Upper lobe of left lung (tissue), 4 donors: Measurements from ENCODE around the gene ZSCAN10.

Experiments used
- CTCF ChIP-seq, 6 experiments: fragments of 450-650 bp in 4 of 6; fragments of 200-600 bp in 2 of 6; sonication (generic) in 2 of 6; IDR thresholded peaks; one replicate each; pipeline ENCODE4 v1.5.1; 2016 to 2019; ENCODE audit warnings: antibody characterized with exemption in 6 of 6
- POLR2A ChIP-seq, 4 donors: fragments of 450-650 bp; IDR thresholded peaks; one replicate each; pipeline ENCODE4 v1.5.1; 2016 to 2017; ENCODE audit warnings: antibody characterized with exemption in 4 of 4, mild to moderate bottlenecking in 2 of 4

GRCh38 chr16:3091551-3091950 is 7.5 kb downstream of the ZSCAN10 start:
- no peak for TF ChIP-seq CTCF (IDR thresholded peaks at IDR 0.05)
- TF ChIP-seq POLR2A (IDR thresholded peaks at IDR 0.05) = no peak
